Measurements from ENCODE around the gene PNP. TPM values are rescaled to one million over a fixed set of nuclear protein-coding genes. Genes with fewer than 3 reads are reported as not detected.

Gene PNP
- total and polyA plus RNA-seq, 2 of the 8 experiments (the other 6 are each of a cell fraction or from before 2014, with no cell fraction given), result 108 to 130 TPM

- no peak overlapping the region for H3K4me3 ChIP-seq (ENCODE audit: extremely low read depth in 1 of 4, insufficient read depth in 2 of 4, low read depth in 3 of 4, low read length in 4 of 4)
- no peak overlapping the region for H3K27ac ChIP-seq (ENCODE audit: low read depth, low read length)
- no peak overlapping the region for H3K9ac ChIP-seq (replicated peaks in 1 of 4; ENCODE audit: extremely low read depth in 1 of 4, low read depth in 3 of 4, low read length in 3 of 4)
- H3K79me1 ChIP-seq (ENCODE audit: low read depth, low read length), result peaks cover 4% of the 10 kb centered on the region; the same call in 1 of the 2 replicates
- no peak overlapping the region for H2BK12ac ChIP-seq (ENCODE audit: low read depth, low read length)
- no peak overlapping the region for H3K18ac ChIP-seq (ENCODE audit: extremely low read depth, low read length)
- no peak overlapping the region for H2BK20ac ChIP-seq (ENCODE audit: low read length)
- no peak overlapping the region for H3K4me2 ChIP-seq (ENCODE audit: insufficient read depth in 1 of 2, low read depth in 2 of 2, low read length in 2 of 2)
- no peaks in the 10 kb centered on the region for H3K9me3 ChIP-seq (ENCODE audit: insufficient read depth in 2 of 2, low read depth in 1 of 2, low read length in 1 of 2)
- H3K79me2 ChIP-seq (ENCODE audit: control insufficient read depth in 1 of 2, insufficient read depth in 2 of 2, low read length in 2 of 2), result peaks cover 5 to 13% of the 10 kb centered on the region in 2 experiments; a peak in 3 of 4 replicates
- DNase-seq (ENCODE audit: low read depth in 1 of 2, low spot score in 2 of 2), result no peak
- no peak overlapping the region for H3K14ac ChIP-seq (ENCODE audit: insufficient read length)
- H2BK5ac ChIP-seq (ENCODE audit: low read depth, low read length), result no peak overlapping the region
- WGBS, 2 experiments (ENCODE audit: extremely low coverage in 1 of 2, insufficient coverage in 1 of 2, insufficient read length in 1 of 2, insufficient replicate concordance in 2 of 2, low coverage in 1 of 2, low lambda C conversion rate in 2 of 2, missing lambda C conversion rate in 1 of 2), result 95% methylated on average over 5 of the region's 5 CpGs; no CpG with 5 or more reads in 1 of the 2 experiments
- no peak overlapping the region for H3K4ac ChIP-seq (replicated peaks; ENCODE audit: insufficient read length, low read depth, low read length)
- no peak overlapping the region for H2AFZ ChIP-seq (ENCODE audit: low read length)
- no peak overlapping the region for H2AK5ac ChIP-seq (ENCODE audit: low read depth, low read length)
- POLR2A ChIA-PET (ENCODE audit: partially characterized antibody), result interaction anchor here (1.2 to 1.3 kb wide), 2 partner anchors 22 to 42 kb away, joined by 3 read pairs; partner anchors contain the start of genes APEX1 and OSGEP
- no peaks in the 10 kb centered on the region for H3K27me3 ChIP-seq (replicated peaks in 1 of 4; ENCODE audit: control insufficient read depth in 3 of 4, extremely low read depth in 1 of 4, insufficient read depth in 3 of 4, low read length in 3 of 4)
- no peak overlapping the region for H2BK15ac ChIP-seq (ENCODE audit: low read length)
- H2BK120ac ChIP-seq (replicated peaks; ENCODE audit: low read depth, low read length), result no peak overlapping the region
- FAIRE-seq, result no peak
- CTCF ChIA-PET (ENCODE audit: partially characterized antibody), result interaction anchor here (1.5 to 3.1 kb wide), 2 partner anchors 13 to 129 kb away, joined by 4 to 19 read pairs; no protein-coding TSS in a partner anchor
- no peak overlapping the region for H3K23ac ChIP-seq (ENCODE audit: insufficient read length)
- H4K5ac ChIP-seq (ENCODE audit: insufficient read length, low read depth, low read length), result no peak overlapping the region
- H4K91ac ChIP-seq (replicated peaks; ENCODE audit: insufficient read length, low read length), result no peak overlapping the region
- no peaks in the 10 kb centered on the region; the same call in 1 of the 2 replicates for H3K23me2 ChIP-seq (ENCODE audit: low read depth, low read length)
- peaks cover 31 to 62% (median 53%) of the 10 kb centered on the region in 4 experiments for H3K36me3 ChIP-seq (ENCODE audit: control insufficient read depth in 2 of 4, insufficient read depth in 4 of 4, low read length in 3 of 4)
- peaks cover 2 to 4% of the 10 kb centered on the region in 2 experiments for H4K20me1 ChIP-seq (replicated peaks in 1 of 2; ENCODE audit: control insufficient read depth in 1 of 2, insufficient read depth in 2 of 2, low read length in 2 of 2)
- H4K8ac ChIP-seq (ENCODE audit: extremely low read depth, insufficient read depth, low read length), result no peak overlapping the region
- no peaks in the 10 kb centered on the region for H3K4me1 ChIP-seq (replicated peaks in 1 of 4; ENCODE audit: control insufficient read depth in 3 of 4, insufficient read depth in 4 of 4, low read length in 3 of 4)
- H3K56ac ChIP-seq (replicated peaks; ENCODE audit: insufficient read length, low read depth, low read length), result no peak overlapping the region
- TF ChIP-seq KDM4A (IDR thresholded peaks at IDR 0.05; ENCODE audit: low read depth, low read length, severe bottlenecking) (no peak), CBX8 (IDR thresholded peaks at IDR 0.05; ENCODE audit: borderline replicate concordance, low read depth, low read length) (no peak), EP300 (IDR thresholded peaks at IDR 0.05; ENCODE audit: borderline replicate concordance in 1 of 2, low read depth in 2 of 2, low read length in 2 of 2) (no peak), GTF2F1 (IDR thresholded peaks at IDR 0.05; ENCODE audit: borderline replicate concordance, low read depth, low read length) (no peak), SP1 (IDR thresholded peaks at IDR 0.05; ENCODE audit: low read depth, low read length) (no peak), MAFK (IDR thresholded peaks at IDR 0.05; ENCODE audit: low read depth, low read length) (no peak), SAP30 (IDR thresholded peaks at IDR 0.05; ENCODE audit: insufficient read depth, insufficient replicate concordance, low read length) (no peak), HDAC2 (IDR thresholded peaks at IDR 0.05; ENCODE audit: borderline replicate concordance in 1 of 2, low read depth in 2 of 2, low read length in 2 of 2) (no peak), EGR1 (IDR thresholded peaks at IDR 0.05; ENCODE audit: borderline replicate concordance, low read depth, low read length) (no peak), NANOG (IDR thresholded peaks at IDR 0.05; ENCODE audit: insufficient read depth, low read depth, low read length, poor library complexity, severe bottlenecking) (no peak), MAX (IDR thresholded peaks at IDR 0.05) (no peak), GABPA (IDR thresholded peaks at IDR 0.05; ENCODE audit: borderline replicate concordance, insufficient read depth, low read length) (no peak), SP4 (IDR thresholded peaks at IDR 0.05; ENCODE audit: low read length) (no peak)
These were observed 7.6 kb downstream of the PNP start for GRCh38 chr14:20476776-20477175.
